Stimulated activated memory B cell treated with anti-CD40 and anti-IgM and Interleukin-4, amounts not matched to agents 10 μg/mL and 1 μg/mL and 100 μg/mL, for 72 hours (primary cell): ENCODE data around the gene ASTN1.

Experiments
- ATAC-seq: fragments of 150-1000 bp; cut with Tn5 transposase; 2 replicates; pipeline ENCODE4 v1.10.0; 2021
- H3K27ac Mint-ChIP-seq: one replicate; pipeline ENCODE4 v1.8.0; 2022; ENCODE audit warnings: mild to moderate bottlenecking, mixed read lengths
- H3K27me3 Mint-ChIP-seq: one replicate; pipeline ENCODE4 v1.8.0; 2022; ENCODE audit warnings: mixed read lengths
- H3K36me3 Mint-ChIP-seq: one replicate; pipeline ENCODE4 v1.8.0; 2022; ENCODE audit warnings: mixed read lengths
- H3K4me1 Mint-ChIP-seq: one replicate; pipeline ENCODE4 v1.8.0; 2022; ENCODE audit warnings: mixed read lengths
- H3K4me3 Mint-ChIP-seq: one replicate; pipeline ENCODE4 v1.8.0; 2022; ENCODE audit warnings: mild to moderate bottlenecking, moderate library complexity, mixed read lengths
- H3K9me3 Mint-ChIP-seq: one replicate; pipeline ENCODE4 v1.8.0; 2022; ENCODE audit warnings: mixed read lengths

Gene ASTN1

DNA sequence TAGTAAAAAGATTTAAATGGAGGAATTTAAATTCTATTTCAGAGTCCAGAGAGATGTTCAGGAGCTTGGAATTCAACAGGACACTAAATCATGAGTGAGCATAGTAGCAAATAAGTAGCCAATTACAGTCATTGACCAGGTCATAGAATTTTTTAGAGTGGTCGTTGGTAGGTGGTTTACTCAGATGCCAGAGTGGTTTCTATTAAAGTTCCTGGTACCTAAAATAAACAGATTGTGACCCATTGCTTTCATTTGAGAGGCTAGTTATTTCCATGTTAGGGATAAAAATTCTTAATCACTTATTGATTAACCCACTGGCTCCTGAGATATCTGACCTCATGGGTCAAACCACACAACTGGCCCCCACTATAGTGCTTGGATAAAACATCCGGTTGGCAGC, 201.3 kb downstream of the ASTN1 start:
- Mint-ChIP-seq H3K4me3 (no peak overlapping the region), H3K27ac (no peak overlapping the region), H3K27me3 (no peaks in the 10 kb centered on the region), H3K36me3 (no peaks in the 10 kb centered on the region), H3K4me1 (no peaks in the 10 kb centered on the region), H3K9me3 (no peaks in the 10 kb centered on the region)
- ATAC-seq, result no peak

DNA sequence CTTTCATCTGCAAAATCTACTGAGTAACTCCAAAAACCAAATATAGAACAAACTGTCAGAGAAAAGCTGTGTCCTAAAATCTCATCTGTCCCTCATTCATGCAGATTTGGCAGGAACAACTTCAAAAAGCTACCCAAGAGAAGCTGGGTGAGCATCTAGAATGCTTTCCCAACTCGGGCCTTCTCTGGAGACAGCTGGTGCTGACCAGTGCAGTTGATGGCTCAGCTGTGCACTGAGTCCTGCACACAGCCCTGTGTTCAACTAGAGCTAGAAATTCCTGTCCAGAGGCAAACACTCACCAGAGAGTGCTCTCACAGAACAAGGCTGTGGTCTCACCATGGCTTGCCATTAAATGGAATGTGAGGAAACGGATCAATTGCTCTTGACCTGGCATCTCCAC, 202.8 kb downstream of the ASTN1 start:
- Mint-ChIP-seq H3K4me1 (no peaks in the 10 kb centered on the region), H3K27ac (no peak overlapping the region), H3K9me3 (no peaks in the 10 kb centered on the region), H3K4me3 (no peak overlapping the region), H3K27me3 (no peaks in the 10 kb centered on the region), H3K36me3 (no peaks in the 10 kb centered on the region)
- ATAC-seq, result no peak

DNA sequence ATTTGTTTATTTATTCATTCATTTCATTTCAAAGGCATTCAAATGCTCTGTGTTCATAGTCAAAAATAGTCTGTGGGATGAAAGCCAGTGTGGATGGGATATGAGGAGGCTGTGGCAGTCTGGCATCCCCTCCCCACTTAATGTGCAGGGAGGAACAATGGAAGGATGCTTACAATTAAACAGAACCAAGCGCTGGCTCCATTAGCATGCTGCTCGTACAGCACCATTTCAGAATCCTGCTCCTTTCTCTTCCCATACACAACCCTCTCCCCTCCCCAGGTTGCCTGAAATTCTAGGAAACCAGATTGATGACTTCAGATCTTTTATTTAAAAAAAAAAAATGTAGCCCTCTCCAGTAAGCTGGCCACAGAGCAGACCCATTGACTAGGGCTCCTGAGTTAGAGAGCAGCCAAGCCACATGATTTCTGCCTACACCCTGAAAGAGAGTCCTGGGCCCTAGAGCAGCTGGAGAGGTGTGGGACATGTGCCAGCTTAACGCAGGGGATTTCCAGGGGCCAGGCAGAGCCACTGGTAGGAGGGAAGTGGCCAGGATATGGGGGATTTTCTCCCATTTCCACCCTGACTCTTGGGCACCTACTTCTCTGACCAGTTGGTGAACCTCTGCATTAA, 205.2 kb downstream of the ASTN1 start:
- H3K27ac Mint-ChIP-seq, result no peak overlapping the region
- H3K4me3 Mint-ChIP-seq, result no peak overlapping the region
- ATAC-seq, result no peak
- no peaks in the 10 kb centered on the region for H3K9me3 Mint-ChIP-seq
- H3K27me3 Mint-ChIP-seq, result no peaks in the 10 kb centered on the region
- H3K36me3 Mint-ChIP-seq, result no peaks in the 10 kb centered on the region
- no peaks in the 10 kb centered on the region for H3K4me1 Mint-ChIP-seq

- no peaks in the 10 kb centered on the region for H3K4me1 Mint-ChIP-seq
- no peaks in the 10 kb centered on the region for H3K9me3 Mint-ChIP-seq
- H3K27me3 Mint-ChIP-seq, result no peaks in the 10 kb centered on the region
- no peak overlapping the region for H3K27ac Mint-ChIP-seq
- ATAC-seq, result no peak
- no peak overlapping the region for H3K4me3 Mint-ChIP-seq
- H3K36me3 Mint-ChIP-seq, result no peaks in the 10 kb centered on the region
These were observed 206.9 kb downstream of the ASTN1 start for GRCh38 chr1:176957603-176958002.

GRCh38 chr1:176954242-176954641, 210.3 kb downstream of the ASTN1 start:
- H3K4me1 Mint-ChIP-seq, result no peaks in the 10 kb centered on the region
- peaks cover 6% of the 10 kb centered on the region for H3K27me3 Mint-ChIP-seq
- no peaks in the 10 kb centered on the region for H3K36me3 Mint-ChIP-seq
- H3K9me3 Mint-ChIP-seq, result no peaks in the 10 kb centered on the region
- H3K4me3 Mint-ChIP-seq, result no peak overlapping the region
- no peak for ATAC-seq
- H3K27ac Mint-ChIP-seq, result no peak overlapping the region

DNA sequence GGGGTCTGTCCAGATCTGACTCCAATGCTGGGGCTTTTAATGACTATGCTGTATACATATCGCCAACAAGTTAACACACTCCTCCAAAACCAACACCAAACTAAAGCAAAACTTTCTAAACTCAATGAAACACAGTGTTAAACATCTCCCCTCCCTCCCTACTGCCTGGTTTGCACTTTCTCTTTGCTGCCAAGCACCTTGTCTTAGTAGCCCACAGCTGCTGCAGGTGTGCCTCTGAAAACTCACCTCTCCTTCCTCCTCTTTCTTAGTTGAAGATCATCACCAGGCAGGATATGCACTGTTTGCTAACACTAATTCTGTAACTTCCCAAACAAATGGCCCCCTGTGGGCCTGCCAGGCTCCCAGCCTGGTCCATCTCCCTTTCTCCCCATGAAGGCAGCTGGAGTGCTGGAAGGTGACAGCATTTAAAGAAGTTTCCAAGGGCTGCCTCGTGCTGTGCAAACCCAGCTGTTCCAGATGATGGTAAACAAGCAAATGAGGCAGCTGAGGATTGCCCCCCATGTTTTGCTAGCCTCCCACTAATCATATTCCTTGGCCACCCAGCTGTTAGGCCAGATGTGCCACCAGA, 213.7 kb downstream of the ASTN1 start:
- Mint-ChIP-seq H3K4me1 (no peaks in the 10 kb centered on the region), H3K9me3 (no peaks in the 10 kb centered on the region), H3K4me3 (no peak overlapping the region), H3K36me3 (no peaks in the 10 kb centered on the region), H3K27me3 (peaks cover 10% of the 10 kb centered on the region), H3K27ac (no peak overlapping the region)
- ATAC-seq, result no peak

DNA sequence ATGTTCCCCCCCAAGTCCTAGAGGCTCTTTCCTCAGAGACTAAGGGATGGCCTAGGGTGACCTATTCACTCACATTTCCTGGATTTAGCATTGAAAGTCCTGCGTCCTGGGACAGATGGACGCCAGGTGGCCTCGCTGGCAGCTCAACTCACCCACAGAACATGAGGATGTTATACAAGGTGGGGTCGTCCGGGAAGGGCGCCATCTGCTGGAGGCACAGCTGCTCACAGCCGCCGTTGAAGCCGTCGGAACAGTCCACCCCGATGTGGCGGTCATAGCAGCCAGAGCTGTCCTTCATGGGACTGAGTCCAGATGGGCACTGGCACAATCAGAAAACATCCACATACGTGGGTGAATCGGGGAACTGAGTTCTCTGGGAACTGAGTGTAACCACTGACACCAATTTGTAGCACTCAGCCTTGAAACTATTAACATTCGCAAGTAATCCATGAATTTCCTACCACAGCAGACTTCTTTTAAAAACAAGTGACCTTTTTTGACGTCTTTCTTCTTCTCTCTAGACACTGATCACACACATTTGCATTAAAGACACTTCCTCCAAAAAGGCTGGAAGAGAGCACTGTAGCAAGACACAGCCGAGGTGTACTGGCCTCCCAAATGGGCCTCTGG, 215.4 kb downstream of the ASTN1 start:
- Mint-ChIP-seq H3K27me3 (peaks cover 10% of the 10 kb centered on the region), H3K36me3 (no peaks in the 10 kb centered on the region), H3K4me3 (no peak overlapping the region), H3K9me3 (no peaks in the 10 kb centered on the region), H3K4me1 (no peaks in the 10 kb centered on the region), H3K27ac (no peak overlapping the region)
- peak; percentile 31 for ATAC-seq

DNA sequence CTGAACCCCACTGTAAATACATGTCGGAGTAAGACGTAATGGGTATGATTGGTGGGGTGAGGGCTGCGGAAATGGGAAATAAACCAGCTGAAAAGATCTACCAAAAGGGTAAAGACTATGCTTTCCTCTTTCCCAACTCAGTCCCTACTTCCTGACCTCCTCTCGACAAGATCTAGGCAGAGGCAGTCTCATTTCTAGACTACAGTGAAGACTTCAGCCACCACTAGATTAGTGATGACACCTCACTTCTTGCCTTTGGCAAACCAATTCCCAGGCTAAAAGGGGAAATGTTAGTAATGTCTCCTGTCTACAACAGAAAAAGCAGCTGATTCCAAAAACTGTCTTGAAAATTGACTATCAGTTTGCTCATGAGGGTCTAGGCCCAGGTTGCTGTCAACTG, 219.9 kb downstream of the ASTN1 start:
- Mint-ChIP-seq H3K36me3 (no peaks in the 10 kb centered on the region), H3K27ac (no peak overlapping the region), H3K4me1 (no peaks in the 10 kb centered on the region), H3K27me3 (peaks cover 8% of the 10 kb centered on the region), H3K9me3 (peaks cover 8% of the 10 kb centered on the region), H3K4me3 (no peak overlapping the region)
- ATAC-seq, result no peak

- Mint-ChIP-seq H3K27me3 (no peaks in the 10 kb centered on the region), H3K4me3 (no peak overlapping the region)
These were observed 220.7 kb downstream of the ASTN1 start for GRCh38 chr1:176943783-176944182.

DNA sequence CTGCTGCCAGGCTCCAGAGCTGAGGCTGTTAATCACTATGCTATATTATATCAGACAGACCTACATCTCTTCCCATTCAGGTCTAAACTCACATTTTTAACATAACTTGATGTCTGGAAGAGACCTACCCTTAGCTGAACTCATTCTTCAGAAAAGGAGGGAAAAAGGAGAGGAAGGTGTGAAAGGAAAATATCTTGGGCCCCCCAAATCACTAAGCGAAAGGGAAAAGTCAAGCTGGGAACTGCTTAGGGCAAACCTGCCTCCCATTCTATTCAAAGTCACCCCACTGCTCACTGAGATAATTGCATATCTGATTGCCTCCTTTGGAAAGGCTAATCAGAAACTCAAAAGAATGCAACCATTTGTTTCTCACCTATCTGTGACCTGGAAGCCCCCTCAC, 222.2 kb downstream of the ASTN1 start:
- no peaks in the 10 kb centered on the region for H3K27me3 Mint-ChIP-seq
- H3K4me1 Mint-ChIP-seq, result no peaks in the 10 kb centered on the region
- H3K9me3 Mint-ChIP-seq, result peaks cover 9% of the 10 kb centered on the region
- H3K36me3 Mint-ChIP-seq, result no peaks in the 10 kb centered on the region
- no peak overlapping the region for H3K27ac Mint-ChIP-seq
- no peak for ATAC-seq
- H3K4me3 Mint-ChIP-seq, result no peak overlapping the region

More at GRCh38 chr1:176943783-176944182, 220.7 kb downstream of the ASTN1 start:
- Mint-ChIP-seq H3K36me3 (no peaks in the 10 kb centered on the region), H3K9me3 (peaks cover 9% of the 10 kb centered on the region), H3K4me1 (no peaks in the 10 kb centered on the region), H3K27ac (no peak overlapping the region)
- no peak for ATAC-seq

DNA sequence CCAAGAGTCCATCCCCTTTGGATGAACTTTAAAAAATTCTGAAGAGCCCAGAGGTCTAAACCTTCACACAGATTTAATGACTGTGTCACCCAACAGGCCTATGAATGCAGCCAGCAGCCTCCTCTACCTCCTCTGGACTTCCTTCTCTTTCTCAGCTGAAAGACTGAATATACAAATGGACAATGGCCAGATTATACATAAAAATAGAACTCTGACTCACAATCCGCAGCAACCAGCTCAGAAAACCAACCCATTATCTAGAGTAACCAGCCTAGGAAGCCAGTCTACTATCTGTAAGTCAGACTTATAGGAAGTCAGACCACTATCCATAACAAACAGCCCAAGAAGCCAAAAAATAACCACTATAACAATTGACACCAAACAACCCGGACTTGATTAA, 224.5 kb downstream of the ASTN1 start:
- no peaks in the 10 kb centered on the region for H3K27me3 Mint-ChIP-seq
- H3K36me3 Mint-ChIP-seq, result no peaks in the 10 kb centered on the region
- H3K9me3 Mint-ChIP-seq, result peaks cover 9% of the 10 kb centered on the region
- H3K27ac Mint-ChIP-seq, result no peak overlapping the region
- no peaks in the 10 kb centered on the region for H3K4me1 Mint-ChIP-seq
- H3K4me3 Mint-ChIP-seq, result no peak overlapping the region
- ATAC-seq, result no peak

- Mint-ChIP-seq H3K9me3 (peaks cover 9% of the 10 kb centered on the region), H3K4me1 (no peaks in the 10 kb centered on the region), H3K27ac (no peak overlapping the region), H3K4me3 (no peak overlapping the region), H3K36me3 (no peaks in the 10 kb centered on the region), H3K27me3 (no peaks in the 10 kb centered on the region)
- ATAC-seq, result no peak
These were observed 226.1 kb downstream of the ASTN1 start for GRCh38 chr1:176938375-176938774.

- no peaks in the 10 kb centered on the region for H3K4me1 Mint-ChIP-seq
- peaks cover 2% of the 10 kb centered on the region for H3K27me3 Mint-ChIP-seq
- no peak for ATAC-seq
- H3K27ac Mint-ChIP-seq, result no peak overlapping the region
- H3K4me3 Mint-ChIP-seq, result no peak overlapping the region
- H3K36me3 Mint-ChIP-seq, result no peaks in the 10 kb centered on the region
- peaks cover 9% of the 10 kb centered on the region for H3K9me3 Mint-ChIP-seq
These were observed 230.1 kb downstream of the ASTN1 start for GRCh38 chr1:176934370-176934769.

DNA sequence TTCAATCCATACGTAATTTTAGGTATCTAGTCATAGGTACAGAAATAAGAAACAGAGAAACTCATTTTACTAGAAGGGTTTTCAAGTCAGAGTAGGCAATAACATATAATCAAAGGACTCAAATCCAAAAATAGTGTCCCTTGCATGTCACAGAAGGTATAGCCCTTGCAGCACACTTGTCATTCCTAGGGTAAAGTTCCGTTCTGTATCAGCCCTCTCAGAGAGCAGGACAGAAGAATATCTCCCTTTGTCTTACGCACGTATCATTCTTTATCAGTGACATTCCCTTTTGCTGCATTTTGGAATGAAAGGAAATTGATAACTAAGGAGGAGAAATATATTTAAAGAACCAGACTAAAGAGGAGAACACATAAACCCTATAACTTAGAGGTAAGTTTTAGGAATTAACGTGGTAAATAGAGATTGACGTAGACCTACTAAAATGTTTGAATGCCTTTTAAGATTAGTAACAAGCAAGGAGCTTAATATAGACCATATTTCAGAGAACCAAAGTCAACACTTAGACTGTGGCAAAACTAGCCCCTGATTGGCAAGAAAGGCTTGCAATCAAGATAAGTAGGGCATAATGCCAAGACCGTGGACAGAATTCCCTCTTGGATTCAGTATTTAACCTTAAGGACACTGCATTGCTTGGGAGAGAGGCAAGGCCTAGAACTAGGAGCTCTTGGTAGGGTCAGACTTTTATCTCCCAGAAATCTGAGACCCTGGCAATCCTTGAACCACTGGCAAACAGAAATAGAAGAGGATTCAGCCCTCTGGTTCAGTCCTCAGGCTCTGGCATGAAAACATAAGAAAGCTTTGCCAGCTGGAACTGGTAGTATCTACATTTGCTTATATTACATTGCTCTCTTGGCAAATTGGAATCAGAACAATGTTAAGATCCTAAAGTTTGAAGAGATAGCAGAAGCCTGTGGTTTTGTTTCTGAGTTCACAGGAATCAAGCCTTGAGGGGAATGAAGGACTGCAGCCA, 232.1 kb downstream of the ASTN1 start:
- H3K9me3 Mint-ChIP-seq, result peaks cover 9% of the 10 kb centered on the region
- no peak overlapping the region for H3K4me3 Mint-ChIP-seq
- no peak overlapping the region for H3K27ac Mint-ChIP-seq
- H3K36me3 Mint-ChIP-seq, result no peaks in the 10 kb centered on the region
- no peaks in the 10 kb centered on the region for H3K4me1 Mint-ChIP-seq
- no peak for ATAC-seq
- peaks cover 10% of the 10 kb centered on the region for H3K27me3 Mint-ChIP-seq

- H3K27me3 Mint-ChIP-seq, result peaks cover 10% of the 10 kb centered on the region
- no peak overlapping the region for H3K27ac Mint-ChIP-seq
- H3K4me3 Mint-ChIP-seq, result no peak overlapping the region
- no peaks in the 10 kb centered on the region for H3K36me3 Mint-ChIP-seq
- peaks cover 9% of the 10 kb centered on the region for H3K9me3 Mint-ChIP-seq
- H3K4me1 Mint-ChIP-seq, result no peaks in the 10 kb centered on the region
- no peak for ATAC-seq
These were observed 233.0 kb downstream of the ASTN1 start for GRCh38 chr1:176931526-176931925.
